HG03558 (cell line): Measurements from ENCODE around the gene RNPEP.
A peak's percentile ranks its signal among the peaks of the same experiment; 100 is the strongest.
"Not testable (repeated sequence)": the region's sequence is repeated elsewhere in the genome, so short reads cannot be mapped to it uniquely, and the experiment has no call there.

Experiments used
- ATAC-seq: cut with Tn5 transposase; IDR thresholded peaks from one replicate; pipeline ENCODE4 v1.9.1; 2021; ENCODE audit warnings: moderate number of reproducible peaks; ENCODE audit not compliant: unreplicated experiment; ENCODE audit errors: extremely low read depth

RNPEP gene

DNA sequence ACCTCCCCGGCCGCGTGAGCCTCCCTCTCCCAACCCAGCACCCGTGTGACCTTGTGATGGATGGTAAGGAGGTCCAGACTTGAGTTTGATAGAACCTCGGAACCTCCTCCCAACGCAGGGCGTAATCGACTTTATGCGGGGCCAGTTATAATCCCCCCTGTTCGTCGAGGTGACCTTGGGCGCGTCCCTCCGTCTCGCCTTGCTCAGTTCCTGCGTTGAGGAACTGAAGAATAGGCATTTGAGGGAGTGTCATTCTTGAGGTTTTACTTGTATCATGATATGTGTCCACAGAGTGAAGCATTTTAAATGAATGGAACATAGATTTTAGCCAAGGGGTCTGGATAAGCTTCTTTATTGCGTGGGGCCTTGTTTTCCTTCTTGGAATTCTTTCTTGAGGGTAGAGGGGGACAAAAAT, 26.7 kb upstream of the RNPEP start:
- ATAC-seq, result no peak

DNA sequence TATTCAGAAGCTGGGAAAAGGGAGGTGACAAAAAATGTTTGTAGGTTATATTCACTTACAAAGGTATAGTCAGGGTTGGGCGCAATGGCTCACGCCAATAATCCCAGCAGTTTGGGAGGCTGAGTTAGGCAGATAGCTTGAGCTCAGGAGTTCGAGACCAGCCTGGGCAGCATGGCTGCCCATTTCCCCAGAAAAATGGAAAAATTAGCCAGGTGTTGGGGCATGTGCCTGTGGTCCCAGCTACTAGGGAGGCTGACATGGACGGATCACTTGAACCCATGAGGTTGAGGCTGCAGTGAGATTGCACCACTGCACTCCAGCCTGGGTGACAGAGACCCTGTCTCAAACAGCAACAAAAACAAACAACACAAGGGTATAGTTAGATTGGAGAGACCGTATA, 24.1 kb upstream of the RNPEP start:
- no peak for ATAC-seq

DNA sequence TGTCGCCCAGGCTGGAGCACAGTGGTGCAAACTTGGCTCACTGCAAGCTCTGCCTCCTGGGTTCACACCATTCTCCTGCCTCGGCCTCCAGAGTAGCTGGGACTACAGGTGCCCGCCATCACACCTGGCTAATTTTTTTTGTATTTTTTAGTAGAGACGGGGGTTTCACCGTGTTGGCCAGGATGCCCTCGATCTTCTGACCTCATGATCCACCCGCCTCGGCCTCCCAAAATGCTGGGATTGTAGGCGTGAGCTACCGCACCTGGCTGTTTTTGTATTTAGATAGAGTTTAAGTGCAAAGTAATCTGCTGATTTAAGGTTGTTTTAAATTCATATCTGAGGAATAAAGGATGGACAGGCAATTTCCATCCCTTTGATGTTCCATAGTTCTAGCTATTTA, 20.1 kb upstream of the RNPEP start:
- not testable (repeated sequence) for ATAC-seq

DNA sequence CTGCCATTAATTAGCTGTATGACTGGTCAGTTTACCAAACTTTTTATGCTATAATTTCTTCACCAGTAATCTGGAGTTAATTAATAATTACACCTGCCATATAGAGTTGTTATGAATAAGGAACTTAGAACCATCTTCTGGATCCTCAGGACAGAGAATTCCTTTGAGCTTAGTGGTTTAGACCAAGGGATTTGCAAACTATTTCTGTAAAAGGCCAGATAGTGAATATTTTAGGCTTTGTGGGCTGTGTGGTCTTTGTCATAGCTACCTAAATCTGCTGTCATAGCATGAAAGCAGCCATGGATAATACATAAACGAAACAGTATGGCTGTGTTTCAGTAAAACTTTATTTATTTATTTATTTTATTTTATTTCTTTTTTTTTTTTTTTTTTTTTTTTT, 18.2 kb upstream of the RNPEP start:
- no peak for ATAC-seq

DNA sequence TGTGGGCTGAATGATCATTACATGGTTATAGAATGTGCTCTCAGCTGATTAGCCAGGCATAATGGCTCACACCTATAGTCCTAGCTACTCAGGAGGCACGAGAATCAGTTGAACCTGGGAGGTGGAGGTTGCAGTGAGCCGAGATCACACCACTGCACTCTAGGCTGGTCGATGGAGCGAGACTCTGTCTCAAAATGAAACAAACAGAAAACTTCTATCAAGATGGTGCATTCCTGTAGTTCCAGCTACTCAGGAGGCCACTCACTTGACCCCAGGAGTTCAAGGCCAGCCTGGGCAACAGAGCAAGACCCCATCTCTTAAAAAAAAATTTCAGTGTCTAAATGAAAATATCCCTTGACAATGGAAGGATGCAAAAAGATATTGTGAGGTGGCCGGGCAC, 16.3 kb upstream of the RNPEP start:
- no peak for ATAC-seq

DNA sequence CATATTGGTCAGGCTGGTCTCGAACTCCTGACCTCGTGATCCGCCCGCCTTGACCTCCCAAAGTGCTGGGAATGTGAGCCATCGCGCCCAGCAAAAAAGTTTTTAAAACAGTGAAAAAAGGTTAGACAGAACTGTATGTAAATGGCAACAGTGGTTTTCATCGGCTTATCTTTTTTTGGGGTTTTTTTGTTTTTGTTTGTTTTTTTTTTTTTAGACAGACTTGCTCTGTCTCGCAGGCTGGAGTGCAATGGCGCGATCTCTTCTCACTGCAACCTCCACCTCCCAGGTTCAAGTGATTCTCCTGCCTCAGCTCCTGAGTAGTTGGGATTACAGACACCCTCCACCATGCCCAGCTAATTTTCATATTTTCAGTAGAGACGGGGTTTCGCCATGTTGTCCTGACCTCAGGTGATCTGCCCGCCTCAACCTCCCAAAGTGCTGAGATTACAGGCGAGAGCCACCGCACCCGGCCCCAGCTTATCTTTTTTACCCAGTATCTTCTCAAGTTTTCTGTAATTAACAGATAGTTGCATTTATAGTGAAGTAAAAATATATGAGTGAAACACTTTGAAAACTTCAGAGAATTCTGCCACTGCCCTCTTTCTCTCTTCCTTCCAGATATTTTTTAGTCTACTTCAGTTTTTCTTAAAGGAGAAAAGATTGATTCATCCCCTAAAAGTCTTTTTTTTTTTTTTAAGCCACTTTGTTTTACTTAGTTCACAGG, 14.1 kb upstream of the RNPEP start:
- no peak for ATAC-seq

DNA sequence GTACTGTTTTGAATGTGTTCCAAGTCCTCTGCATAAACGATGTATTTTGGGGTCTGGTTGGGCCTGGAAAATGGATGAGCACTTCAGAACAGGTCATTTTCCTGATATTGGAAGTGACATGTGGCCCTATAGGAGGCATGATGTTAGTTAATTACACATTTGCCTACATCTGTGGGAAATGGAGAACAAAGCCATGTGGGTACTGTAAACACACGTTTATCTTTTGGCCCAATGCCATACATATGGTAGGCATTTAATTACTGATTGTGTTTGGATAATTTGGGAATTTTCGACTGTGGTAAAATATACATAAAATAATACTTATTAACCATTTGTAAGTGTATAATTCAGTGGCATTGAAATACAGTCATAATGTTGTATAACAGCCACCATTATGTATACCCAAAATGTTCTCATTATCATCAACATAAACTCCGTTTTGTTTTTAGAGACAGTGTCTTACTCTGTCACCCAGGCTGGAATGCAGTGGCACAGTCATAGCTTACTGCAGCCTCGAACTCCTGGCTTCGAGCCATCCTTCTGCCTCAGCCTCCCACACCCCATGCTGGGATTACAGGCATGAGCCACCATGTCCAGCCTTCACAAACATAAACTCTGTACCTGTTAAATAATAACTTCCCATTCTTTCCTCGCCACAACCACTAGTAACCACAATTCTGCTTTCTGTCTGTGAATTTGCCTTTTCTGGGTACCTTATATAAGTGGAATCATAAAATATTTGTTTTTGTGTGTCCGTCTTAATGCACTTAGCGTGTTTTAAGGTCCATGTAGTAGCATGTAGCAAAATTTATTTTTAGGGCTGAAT, 11.9 kb upstream of the RNPEP start:
- no peak for ATAC-seq

DNA sequence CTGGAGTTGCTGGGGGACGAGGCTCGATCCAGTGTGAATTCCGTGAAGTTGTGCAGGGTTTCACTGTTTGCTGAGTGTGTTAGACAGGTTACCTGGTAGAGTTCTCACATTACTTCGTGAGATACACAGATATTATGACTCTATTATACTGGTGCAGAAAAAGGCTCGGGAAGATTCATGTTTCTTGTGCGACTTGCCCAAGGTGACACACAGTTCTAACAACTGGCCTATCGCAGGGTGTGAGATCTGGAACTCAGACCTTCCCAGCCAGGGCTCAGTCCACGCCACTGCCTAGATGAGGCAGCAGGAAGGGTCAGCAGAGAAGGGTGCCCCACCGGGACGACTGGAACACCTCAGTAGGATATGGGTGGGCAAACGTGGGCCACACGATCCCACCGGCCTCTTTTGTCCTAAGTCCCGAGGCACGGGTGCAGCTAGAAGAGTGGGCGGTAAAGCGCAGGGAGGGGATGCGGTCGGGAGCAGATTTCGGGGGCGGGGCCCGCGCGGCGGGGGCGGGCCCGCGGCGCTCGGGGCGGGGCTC, 296 bp upstream of the RNPEP start:
- no peak for ATAC-seq

DNA sequence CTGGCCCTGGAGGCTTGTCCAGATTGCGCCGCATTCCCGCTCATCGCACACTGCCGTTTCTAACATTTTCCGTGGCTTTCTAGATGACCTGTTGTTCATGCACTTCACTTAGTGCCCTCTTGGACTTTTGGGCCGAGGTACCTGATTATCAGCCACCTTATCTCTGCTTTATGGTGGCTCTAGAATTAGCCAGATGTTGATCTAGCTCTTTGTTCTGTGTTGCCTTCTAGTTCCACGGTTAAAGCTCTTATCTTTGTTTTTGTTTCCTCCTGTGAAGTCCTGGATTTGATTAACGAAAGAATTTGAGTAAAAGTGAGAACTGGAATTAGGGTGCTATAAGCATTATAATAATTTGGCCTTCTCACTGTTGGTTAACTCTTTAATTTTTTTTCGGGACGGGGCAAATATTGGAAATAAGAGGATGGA, 945 bp downstream of the RNPEP start:
- ATAC-seq, result peak; percentile 16

DNA sequence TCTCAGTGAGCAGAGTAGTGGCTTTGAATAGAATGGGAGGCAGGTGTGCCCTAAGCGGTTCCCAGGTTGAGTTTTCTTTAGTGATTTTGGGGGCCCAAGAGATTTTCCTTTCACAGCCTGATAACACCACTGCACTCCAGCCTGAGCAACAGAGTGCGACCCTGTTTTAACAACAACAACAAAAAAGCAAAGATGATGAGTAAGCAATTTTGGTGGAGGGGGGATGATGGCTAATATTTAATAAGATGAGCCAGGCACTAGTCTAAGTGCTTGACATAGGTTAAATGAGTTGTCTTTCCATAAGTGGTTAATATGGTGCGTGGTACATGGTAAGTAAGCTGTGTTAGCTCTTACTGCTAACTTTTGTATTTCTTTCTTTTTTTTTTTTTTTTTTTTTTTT, 2.0 kb downstream of the RNPEP start:
- no peak for ATAC-seq

DNA sequence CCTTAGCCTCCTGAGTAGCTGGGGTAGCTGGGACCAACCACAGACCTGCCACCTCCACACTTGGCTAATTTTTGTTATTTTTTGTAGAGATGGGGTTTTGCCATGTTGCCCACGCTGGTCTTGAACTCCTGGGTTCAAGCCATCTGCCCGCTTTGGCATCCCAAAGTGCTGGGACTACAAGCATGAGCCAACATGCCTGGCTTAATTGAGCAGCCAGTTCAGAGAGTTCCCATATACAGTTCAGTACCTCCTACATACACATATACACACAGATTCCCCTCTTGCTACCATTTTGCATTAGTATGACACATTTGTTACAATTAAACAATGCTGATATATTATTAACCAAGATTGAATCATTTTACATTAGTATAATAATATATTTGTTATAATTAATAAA, 2.9 kb downstream of the RNPEP start:
- ATAC-seq, result no peak

DNA sequence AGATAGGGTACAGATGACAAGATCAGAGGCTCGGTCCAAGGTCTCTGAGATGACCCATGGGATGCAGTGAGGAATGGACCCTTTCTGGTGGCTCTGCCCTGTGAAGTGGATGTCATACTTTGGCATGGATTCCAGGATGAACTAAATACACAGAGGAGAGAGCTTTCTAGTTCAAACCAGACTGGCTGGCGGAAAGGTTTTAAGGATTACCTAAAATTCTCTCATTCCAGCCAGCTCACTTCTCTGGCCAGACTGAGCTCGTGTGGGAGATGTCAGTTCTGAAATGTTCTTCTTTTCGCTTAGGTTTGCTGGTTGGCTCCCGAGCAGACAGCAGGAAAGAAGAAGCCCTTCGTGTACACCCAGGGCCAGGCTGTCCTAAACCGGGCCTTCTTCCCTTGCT, 6.2 kb downstream of the RNPEP start:
- no peak for ATAC-seq

DNA sequence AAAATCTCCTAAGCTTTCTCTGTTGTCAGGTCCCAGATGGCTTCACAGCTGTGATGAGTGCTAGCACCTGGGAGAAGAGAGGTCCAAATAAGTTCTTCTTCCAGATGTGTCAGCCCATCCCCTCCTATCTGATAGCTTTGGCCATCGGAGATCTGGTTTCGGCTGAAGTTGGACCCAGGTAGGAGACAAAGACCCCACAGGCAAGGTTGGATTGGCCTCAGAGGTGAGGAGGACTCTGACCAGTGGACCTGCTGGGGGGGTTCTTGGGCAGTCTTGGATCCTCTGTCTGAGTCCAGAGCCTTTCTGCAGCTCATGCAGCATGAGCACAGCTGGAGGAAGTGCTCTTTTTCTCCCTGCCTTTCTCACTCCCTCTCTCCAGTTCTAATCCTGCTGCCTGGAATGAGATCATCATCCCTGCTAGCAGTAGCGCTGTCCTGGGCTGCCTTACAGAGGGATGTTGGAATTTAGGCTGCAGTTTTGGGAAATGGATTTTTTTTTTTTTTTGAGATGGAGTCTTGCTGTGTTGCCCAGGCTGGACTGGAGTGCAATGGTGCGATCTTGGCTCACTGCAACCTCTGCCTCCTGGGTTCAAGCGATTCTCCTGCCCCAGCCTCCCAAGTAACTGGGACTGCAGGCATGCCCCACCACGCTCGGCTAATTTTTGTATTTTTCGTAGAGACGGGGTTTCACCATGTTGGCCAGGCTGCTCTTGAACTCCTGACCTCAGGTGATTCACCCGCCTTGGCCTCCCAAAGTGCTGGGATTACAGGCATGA, 7.1 kb downstream of the RNPEP start:
- no peak for ATAC-seq

DNA sequence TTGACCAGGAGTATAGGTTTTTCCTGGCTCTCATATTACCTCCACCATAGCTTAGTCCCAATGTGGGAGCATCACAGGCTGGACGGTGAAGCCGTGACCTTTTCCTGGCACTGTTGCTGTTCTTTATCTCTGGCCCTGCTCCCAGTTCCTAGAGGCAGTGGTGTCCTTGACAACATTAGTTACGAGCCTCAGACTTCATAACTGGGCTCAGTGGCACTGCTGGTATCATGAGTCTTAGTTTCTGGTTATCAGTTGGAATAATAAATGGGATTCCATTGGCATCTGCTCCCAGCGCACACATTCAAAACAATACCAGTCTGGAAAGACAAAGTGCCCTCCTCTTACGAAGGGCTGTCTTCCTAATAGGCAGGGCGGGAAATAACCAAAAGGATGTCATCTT, 8.0 kb downstream of the RNPEP start:
- ATAC-seq, result no peak

DNA sequence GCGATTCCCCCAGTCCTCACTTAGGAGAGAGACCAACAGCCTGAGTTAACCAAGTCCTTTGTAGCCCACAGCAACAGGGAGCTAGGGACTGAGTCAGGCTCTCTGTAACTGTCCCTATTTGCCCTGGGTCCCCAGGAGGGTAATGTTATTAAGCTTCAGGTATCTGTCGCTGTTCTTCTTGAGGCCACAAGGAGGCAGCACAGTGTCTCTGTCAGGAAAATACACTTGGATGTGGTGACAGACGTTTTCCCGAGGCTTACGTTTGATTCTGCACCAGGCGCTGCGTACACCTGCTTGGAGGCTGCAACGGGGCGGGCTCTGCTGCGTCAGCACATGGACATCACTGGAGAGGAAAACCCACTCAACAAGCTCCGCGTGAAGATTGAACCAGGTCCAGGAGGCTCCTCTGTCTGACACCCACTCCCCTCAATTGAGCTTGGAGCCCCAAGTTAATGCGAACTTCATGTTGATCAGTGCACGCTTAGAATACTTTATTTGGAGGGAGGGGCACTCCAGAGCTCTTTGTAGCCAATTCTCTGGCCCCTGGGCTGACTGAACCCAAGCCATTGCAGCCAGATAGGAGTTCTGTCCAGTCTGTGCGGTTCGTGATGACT, 17.3 kb downstream of the RNPEP start:
- ATAC-seq, result no peak

DNA sequence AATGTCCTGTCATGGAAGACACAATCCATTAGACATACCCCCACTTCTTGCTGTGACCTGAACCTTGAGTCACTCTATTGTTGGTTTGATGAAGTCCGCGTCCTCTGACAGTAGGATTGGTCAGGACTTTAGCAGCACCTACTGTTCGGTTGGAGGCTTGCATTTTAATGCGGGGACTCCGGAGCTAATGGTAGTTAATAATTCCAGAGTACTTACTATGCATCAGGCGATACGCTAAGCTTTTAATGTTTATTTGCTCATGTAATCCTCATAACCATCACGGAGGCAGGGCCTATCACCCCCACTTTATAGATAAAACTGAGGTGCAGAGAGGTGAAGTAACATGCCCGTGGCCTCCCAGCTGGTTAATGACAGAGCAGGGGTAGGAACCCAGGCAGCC, 20.1 kb downstream of the RNPEP start:
- no peak for ATAC-seq

DNA sequence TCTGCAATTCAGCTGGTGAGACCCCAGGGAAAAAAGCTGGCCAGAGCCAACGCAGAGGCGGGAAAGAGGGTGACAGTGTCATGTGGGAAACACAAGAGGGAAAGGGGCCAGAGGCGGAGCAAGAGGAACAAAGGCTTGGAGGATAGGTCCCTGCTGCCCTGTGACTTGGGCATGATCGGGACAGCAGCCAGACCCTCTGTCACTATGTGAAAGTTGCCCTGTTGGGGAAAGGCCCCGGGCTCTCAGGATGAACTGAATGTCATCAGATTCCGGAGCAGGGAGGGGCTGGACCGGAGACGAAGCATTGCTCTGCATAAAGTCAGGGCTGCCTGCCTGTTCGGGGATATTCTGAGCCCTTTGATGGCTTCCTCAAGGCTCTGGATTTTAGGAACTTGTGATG, 22.3 kb downstream of the RNPEP start:
- no peak for ATAC-seq

DNA sequence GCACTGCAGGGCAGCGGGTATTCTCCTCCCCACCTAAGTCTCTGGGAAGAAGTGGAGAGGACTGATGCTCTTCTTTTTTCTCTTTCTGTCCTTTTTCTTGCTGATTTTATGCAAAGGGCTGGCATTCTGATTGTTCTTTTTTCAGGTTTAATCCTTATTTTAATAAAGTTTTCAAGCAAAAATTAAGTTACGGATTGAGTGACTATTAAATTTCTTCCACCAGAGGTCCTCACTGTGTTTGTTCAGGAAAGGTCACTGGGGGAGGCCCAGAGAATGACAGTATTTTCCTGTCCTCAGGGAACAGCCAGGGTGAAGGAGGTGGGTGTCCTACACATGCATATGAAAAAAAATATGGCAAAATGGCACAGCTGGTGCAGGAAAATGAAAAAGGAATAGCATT, 23.5 kb downstream of the RNPEP start:
- no peak for ATAC-seq

DNA sequence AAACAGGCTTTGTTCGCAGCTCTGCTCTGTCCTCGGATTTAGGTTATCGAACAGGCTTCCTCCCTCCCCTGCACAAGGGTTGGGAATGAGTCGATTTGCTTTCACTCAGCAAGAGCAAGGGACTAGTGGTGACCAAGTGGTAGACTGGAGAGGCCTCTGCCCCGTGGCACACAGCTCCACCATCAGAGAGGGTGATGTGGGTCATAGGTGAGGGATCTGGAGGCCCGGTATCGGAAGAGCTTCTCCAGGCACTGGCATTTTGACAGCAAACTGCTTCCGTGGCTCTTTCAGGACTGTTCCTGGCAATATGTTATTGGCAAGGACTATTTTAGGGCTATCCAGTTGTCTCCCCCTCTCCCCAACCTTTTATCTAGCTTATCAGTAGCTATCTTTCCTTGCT, 24.9 kb downstream of the RNPEP start:
- ATAC-seq, result no peak

DNA sequence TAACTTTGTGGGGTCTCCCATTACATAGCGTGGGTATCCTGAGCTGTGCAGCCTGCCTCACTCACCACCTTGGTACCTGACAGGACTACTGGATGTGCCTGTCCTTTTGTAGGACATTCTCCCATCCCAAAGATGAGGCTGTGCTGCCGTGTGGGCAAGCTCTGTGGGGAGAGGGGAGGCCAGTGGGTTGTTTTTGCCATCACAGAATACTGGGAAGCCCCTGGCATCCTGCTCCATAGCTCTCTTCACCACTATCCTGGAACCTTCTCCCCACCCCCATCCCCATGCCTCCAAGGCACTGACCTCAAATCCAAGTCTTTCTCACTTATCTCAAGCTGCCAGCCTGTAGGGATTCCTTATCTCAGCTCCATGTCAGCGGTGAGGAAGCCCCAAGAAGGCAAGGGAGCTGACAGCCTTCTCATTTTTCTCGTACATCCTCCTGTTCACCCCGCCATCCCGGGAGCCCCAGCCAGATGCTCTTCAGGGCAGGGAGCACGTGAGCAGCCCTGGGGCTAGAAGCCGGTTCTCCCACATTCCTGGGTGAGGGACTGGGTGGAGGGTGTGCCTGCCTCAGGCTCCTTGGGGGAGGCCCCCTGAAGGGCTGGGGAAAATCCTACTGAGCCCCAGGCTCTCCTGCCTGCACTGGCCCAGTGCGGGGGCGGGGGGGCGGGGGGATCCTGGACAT, 25.5 kb downstream of the RNPEP start:
- no peak for ATAC-seq
